GM12864 (cell line): ENCODE data around the gene ATP6V1G3.
"Not testable (repeated sequence)": the region's sequence is repeated elsewhere in the genome, so short reads cannot be mapped to it uniquely, and the experiment has no call there.

Source experiments
- DNase-seq: peaks from one replicate; pipeline ENCODE4 v3.0.0-alpha.2; 2011; ENCODE audit warnings: low read depth
- H3K4me3 ChIP-seq: 2 replicates; pipeline ENCODE4 v1.5.1; 2011; ENCODE audit warnings: mild to moderate bottlenecking, low read depth, low read length, control low read depth
- CTCF ChIP-seq: IDR thresholded peaks from 2 replicates; pipeline ENCODE4 v1.5.1; 2011; ENCODE audit warnings: low read depth, mild to moderate bottlenecking, moderate library complexity, low read length, control low read depth, inconsistent platforms; ENCODE audit errors: missing control alignments

The ATP6V1G3 gene

GRCh38 chr1:198540580-198540979 lies at the start of gene ATP6V1G3:
Gene ATP6V1G3, minus strand, starts transcription at chr1:198540680. Its CDS starts 30 bp downstream, at chr1:198540650.
- no peak for DNase-seq
- no peak for TF ChIP-seq CTCF
- H3K4me3 ChIP-seq, result no peak within 1 kb of the TSS

- DNase-seq, result no peak
- H3K4me3 ChIP-seq, result no peak overlapping the region
- no peak for TF ChIP-seq CTCF
These were observed 48.4 kb upstream of the ATP6V1G3 start for GRCh38 chr1:198588845-198589244.

GRCh38 chr1:198584163-198584562 lies 43.7 kb upstream of the ATP6V1G3 start:
- no peak for DNase-seq
- no peak overlapping the region for H3K4me3 ChIP-seq
- no peak for TF ChIP-seq CTCF

GRCh38 chr1:198583209-198583802 lies 42.8 kb upstream of the ATP6V1G3 start:
- not testable (repeated sequence) for H3K4me3 ChIP-seq, DNase-seq

GRCh38 chr1:198577444-198577843 lies 37.0 kb upstream of the ATP6V1G3 start:
- H3K4me3 ChIP-seq, result no peak overlapping the region
- no peak for DNase-seq
- TF ChIP-seq CTCF, result no peak

- H3K4me3 ChIP-seq, result no peak overlapping the region
- DNase-seq, result peak; percentile 19
- TF ChIP-seq CTCF, result no peak
These were observed 35.5 kb upstream of the ATP6V1G3 start for GRCh38 chr1:198575798-198576641.

GRCh38 chr1:198575292-198575691 lies 34.8 kb upstream of the ATP6V1G3 start:
- TF ChIP-seq CTCF, result no peak
- DNase-seq, result no peak
- no peak overlapping the region for H3K4me3 ChIP-seq
